AG09319 (cell line): Measurements from ENCODE around the gene LCNL1.

ENCODE experiments used
- DNase-seq: peaks from one replicate; pipeline ENCODE4 v3.0.0-alpha.2; 2010; ENCODE audit warnings: low read depth; ENCODE audit errors: extremely low read depth
- CTCF ChIP-seq: IDR thresholded peaks from 2 replicates; pipeline ENCODE4 v1.5.1; 2011; ENCODE audit warnings: low read depth, mild to moderate bottlenecking, inconsistent platforms, low read length, moderate library complexity

LCNL1 gene

GRCh38 chr9:136985027-136985602, 2.3 kb downstream of the LCNL1 start:
- DNase-seq = no peak
- no peak for TF ChIP-seq CTCF

- DNase-seq = no peak
- TF ChIP-seq CTCF = no peak
Observed at GRCh38 chr9:136985853-136986252, 3.1 kb downstream of the LCNL1 start.

GRCh38 chr9:136988872-136989271, 6.1 kb downstream of the LCNL1 start:
- no peak for TF ChIP-seq CTCF

GRCh38 chr9:136990242-136990911, 7.6 kb downstream of the LCNL1 start:
- DNase-seq = no peak

More at GRCh38 chr9:136988872-136989271, 6.1 kb downstream of the LCNL1 start:
- DNase-seq = no peak

GRCh38 chr9:136991993-136992818, 9.4 kb downstream of the LCNL1 start, which contains the start of gene PAXX:
PAXX (plus strand) TSS chr9:136992422; CDS start chr9:136992444, 22 bp downstream.
- TF ChIP-seq CTCF = no peak

More at GRCh38 chr9:136990242-136990911, 7.6 kb downstream of the LCNL1 start:
- no peak for TF ChIP-seq CTCF

GRCh38 chr9:136992819-136993369, 10.1 kb downstream of the LCNL1 start:
- no peak for DNase-seq
- no peak for TF ChIP-seq CTCF

More at GRCh38 chr9:136991993-136992818, 9.4 kb downstream of the LCNL1 start, which contains the start of gene PAXX:
- peak; percentile 63 for DNase-seq
